ENCODE data around the gene HTR3B.

HTR3B gene

GRCh38 chr11:113904379-113905101 is at the start of gene HTR3B:
TSS of gene HTR3B (plus strand) at chr11:113904796. CDS start at chr11:113904934, 138 bp downstream.
- no peak within 1 kb of the TSS for H3K27ac ChIP-seq
- ChIA-PET POLR2A (ENCODE audit: low non-redundant PET) (no interaction called here), CTCF (interaction anchor here (0.6 kb wide), 2 partner anchors 414 to 493 kb away, joined by 3 read pairs; no protein-coding TSS in a partner anchor)
- no peak for DNase-seq (ENCODE audit: low spot score)
- TF ChIP-seq CTCF (conservative IDR thresholded peaks at IDR 0.05; ENCODE audit: low read depth), result no peak

GRCh38 chr11:113855803-113856202 is 48.8 kb upstream of the HTR3B start:
- no peak overlapping the region for H3K27ac ChIP-seq
- no peak for TF ChIP-seq CTCF (conservative IDR thresholded peaks at IDR 0.05; ENCODE audit: low read depth)
- CTCF ChIA-PET, result no interaction called here
- POLR2A ChIA-PET (ENCODE audit: low non-redundant PET), result no interaction called here
- no peak for DNase-seq (ENCODE audit: low spot score)

GRCh38 chr11:113856966-113857759 is 47.4 kb upstream of the HTR3B start:
- POLR2A ChIA-PET (ENCODE audit: low non-redundant PET), result no interaction called here
- no peak overlapping the region for H3K27ac ChIP-seq
- TF ChIP-seq CTCF (conservative IDR thresholded peaks at IDR 0.05; ENCODE audit: low read depth), result no peak
- no peak for DNase-seq (ENCODE audit: low spot score)
- CTCF ChIA-PET, result no interaction called here

GRCh38 chr11:113859665-113860064 is 44.9 kb upstream of the HTR3B start:
- TF ChIP-seq CTCF (conservative IDR thresholded peaks at IDR 0.05; ENCODE audit: low read depth), result no peak
- H3K27ac ChIP-seq, result no peak overlapping the region
- ChIA-PET CTCF (interaction anchor here (0.8 kb wide), 1 partner anchor 21 kb away, joined by 3 read pairs; no protein-coding TSS in a partner anchor), POLR2A (ENCODE audit: low non-redundant PET) (no interaction called here)
- DNase-seq (ENCODE audit: low spot score), result peak; percentile 55

- TF ChIP-seq CTCF (conservative IDR thresholded peaks at IDR 0.05; ENCODE audit: low read depth), result no peak
- no peak overlapping the region for H3K27ac ChIP-seq
- ChIA-PET POLR2A (ENCODE audit: low non-redundant PET) (no interaction called here), CTCF (no interaction called here)
- DNase-seq (ENCODE audit: low spot score), result peak; percentile 13
These were observed 42.2 kb upstream of the HTR3B start for GRCh38 chr11:113862435-113862834.

- no peak for DNase-seq (ENCODE audit: low spot score)
- H3K27ac ChIP-seq, result no peak overlapping the region
- CTCF ChIA-PET, result no interaction called here
- no peak for TF ChIP-seq CTCF (conservative IDR thresholded peaks at IDR 0.05; ENCODE audit: low read depth)
- POLR2A ChIA-PET (ENCODE audit: low non-redundant PET), result no interaction called here
These were observed 40.2 kb upstream of the HTR3B start for GRCh38 chr11:113864410-113864809.

All from RWPE1 (cell line).